ENCODE measurements around the gene FAN1.

Gene FAN1

GRCh38 chr15:30962079-30962478 lies 58.4 kb downstream of the FAN1 start:
- Histone ChIP-seq H3K4me3 (ENCODE audit: low read length) (no peak overlapping the region), H3K27me3 (replicated peaks; ENCODE audit: control insufficient read depth, insufficient read depth, low read length) (no peaks in the 10 kb centered on the region), H3K9me3 (ENCODE audit: control insufficient read depth, low read length) (no peaks in the 10 kb centered on the region), H3K4me1 (ENCODE audit: control insufficient read depth, insufficient read depth, low read length) (peaks cover 9% of the 10 kb centered on the region), H3K9ac (ENCODE audit: low read length) (no peak overlapping the region), H3K36me3 (ENCODE audit: control insufficient read depth, insufficient read depth, low read length, severe bottlenecking) (peaks cover 95% of the 10 kb centered on the region)
- no peak for DNase-seq (ENCODE audit: low read depth)

GRCh38 chr15:30962659-30963058 lies 58.9 kb downstream of the FAN1 start:
- no peak overlapping the region for H3K4me3 ChIP-seq (ENCODE audit: low read length)
- H3K36me3 ChIP-seq (ENCODE audit: control insufficient read depth, insufficient read depth, low read length, severe bottlenecking): peaks cover 94% of the 10 kb centered on the region
- H3K27me3 ChIP-seq (replicated peaks; ENCODE audit: control insufficient read depth, insufficient read depth, low read length): no peaks in the 10 kb centered on the region
- no peaks in the 10 kb centered on the region for H3K9me3 ChIP-seq (ENCODE audit: control insufficient read depth, low read length)
- peaks cover 9% of the 10 kb centered on the region for H3K4me1 ChIP-seq (ENCODE audit: control insufficient read depth, insufficient read depth, low read length)
- H3K9ac ChIP-seq (ENCODE audit: low read length): no peak overlapping the region
- no peak for DNase-seq (ENCODE audit: low read depth)

GRCh38 chr15:30963681-30964080 lies 60.0 kb downstream of the FAN1 start:
- H3K9ac ChIP-seq (ENCODE audit: low read length): no peak overlapping the region
- H3K4me3 ChIP-seq (ENCODE audit: low read length): no peak overlapping the region
- DNase-seq (ENCODE audit: low read depth): no peak
- H3K4me1 ChIP-seq (ENCODE audit: control insufficient read depth, insufficient read depth, low read length): peaks cover 9% of the 10 kb centered on the region
- no peaks in the 10 kb centered on the region for H3K9me3 ChIP-seq (ENCODE audit: control insufficient read depth, low read length)
- peaks cover 94% of the 10 kb centered on the region for H3K36me3 ChIP-seq (ENCODE audit: control insufficient read depth, insufficient read depth, low read length, severe bottlenecking)
- H3K27me3 ChIP-seq (replicated peaks; ENCODE audit: control insufficient read depth, insufficient read depth, low read length): no peaks in the 10 kb centered on the region

GRCh38 chr15:30969724-30970123 lies 66.0 kb downstream of the FAN1 start:
- Histone ChIP-seq H3K4me1 (ENCODE audit: control insufficient read depth, insufficient read depth, low read length) (no peaks in the 10 kb centered on the region), H3K27me3 (replicated peaks; ENCODE audit: control insufficient read depth, insufficient read depth, low read length) (no peaks in the 10 kb centered on the region), H3K9me3 (ENCODE audit: control insufficient read depth, low read length) (no peaks in the 10 kb centered on the region), H3K4me3 (ENCODE audit: low read length) (no peak overlapping the region), H3K9ac (ENCODE audit: low read length) (no peak overlapping the region), H3K36me3 (ENCODE audit: control insufficient read depth, insufficient read depth, low read length, severe bottlenecking) (peaks cover 92% of the 10 kb centered on the region)
- no peak for DNase-seq (ENCODE audit: low read depth)

GRCh38 chr15:30973379-30973778 lies 69.7 kb downstream of the FAN1 start:
- no peak overlapping the region for H3K4me3 ChIP-seq (ENCODE audit: low read length)
- H3K9me3 ChIP-seq (ENCODE audit: control insufficient read depth, low read length): no peaks in the 10 kb centered on the region
- no peak overlapping the region for H3K9ac ChIP-seq (ENCODE audit: low read length)
- no peak for DNase-seq (ENCODE audit: low read depth)
- H3K4me1 ChIP-seq (ENCODE audit: control insufficient read depth, insufficient read depth, low read length): no peaks in the 10 kb centered on the region
- H3K27me3 ChIP-seq (replicated peaks; ENCODE audit: control insufficient read depth, insufficient read depth, low read length): no peaks in the 10 kb centered on the region
- H3K36me3 ChIP-seq (ENCODE audit: control insufficient read depth, insufficient read depth, low read length, severe bottlenecking): peaks cover 86% of the 10 kb centered on the region

GRCh38 chr15:30974112-30974511 lies 70.4 kb downstream of the FAN1 start:
- peaks cover 82% of the 10 kb centered on the region for H3K36me3 ChIP-seq (ENCODE audit: control insufficient read depth, insufficient read depth, low read length, severe bottlenecking)
- no peak for DNase-seq (ENCODE audit: low read depth)
- H3K9me3 ChIP-seq (ENCODE audit: control insufficient read depth, low read length): no peaks in the 10 kb centered on the region

GRCh38 chr15:30978328-30978727 lies 74.6 kb downstream of the FAN1 start:
- no peak overlapping the region for H3K9ac ChIP-seq (ENCODE audit: low read length)
- H3K36me3 ChIP-seq (ENCODE audit: control insufficient read depth, insufficient read depth, low read length, severe bottlenecking): peaks cover 82% of the 10 kb centered on the region
- no peak overlapping the region for H3K4me3 ChIP-seq (ENCODE audit: low read length)
- H3K27me3 ChIP-seq (replicated peaks; ENCODE audit: control insufficient read depth, insufficient read depth, low read length): no peaks in the 10 kb centered on the region
- no peak for DNase-seq (ENCODE audit: low read depth)
- H3K4me1 ChIP-seq (ENCODE audit: control insufficient read depth, insufficient read depth, low read length): no peaks in the 10 kb centered on the region
- H3K9me3 ChIP-seq (ENCODE audit: control insufficient read depth, low read length): no peaks in the 10 kb centered on the region

More at GRCh38 chr15:30974112-30974511, 70.4 kb downstream of the FAN1 start:
- no peaks in the 10 kb centered on the region for H3K27me3 ChIP-seq (replicated peaks; ENCODE audit: control insufficient read depth, insufficient read depth, low read length)
- no peak overlapping the region for H3K9ac ChIP-seq (ENCODE audit: low read length)
- no peaks in the 10 kb centered on the region for H3K4me1 ChIP-seq (ENCODE audit: control insufficient read depth, insufficient read depth, low read length)
- no peak overlapping the region for H3K4me3 ChIP-seq (ENCODE audit: low read length)

GRCh38 chr15:30979457-30979856 lies 75.7 kb downstream of the FAN1 start:
- no peak for DNase-seq (ENCODE audit: low read depth)
- H3K9me3 ChIP-seq (ENCODE audit: control insufficient read depth, low read length): no peaks in the 10 kb centered on the region
- H3K9ac ChIP-seq (ENCODE audit: low read length): no peak overlapping the region
- H3K27me3 ChIP-seq (replicated peaks; ENCODE audit: control insufficient read depth, insufficient read depth, low read length): no peaks in the 10 kb centered on the region
- H3K4me3 ChIP-seq (ENCODE audit: low read length): no peak overlapping the region
- peaks cover 4% of the 10 kb centered on the region for H3K4me1 ChIP-seq (ENCODE audit: control insufficient read depth, insufficient read depth, low read length)
- H3K36me3 ChIP-seq (ENCODE audit: control insufficient read depth, insufficient read depth, low read length, severe bottlenecking): peaks cover 77% of the 10 kb centered on the region

- no peak overlapping the region for H3K9ac ChIP-seq (ENCODE audit: low read length)
- peaks cover 33% of the 10 kb centered on the region for H3K4me1 ChIP-seq (ENCODE audit: control insufficient read depth, insufficient read depth, low read length)
- no peak overlapping the region for H3K4me3 ChIP-seq (ENCODE audit: low read length)
- no peaks in the 10 kb centered on the region for H3K27me3 ChIP-seq (replicated peaks; ENCODE audit: control insufficient read depth, insufficient read depth, low read length)
- DNase-seq (ENCODE audit: low read depth): no peak
- H3K36me3 ChIP-seq (ENCODE audit: control insufficient read depth, insufficient read depth, low read length, severe bottlenecking): peaks cover 60% of the 10 kb centered on the region
- no peaks in the 10 kb centered on the region for H3K9me3 ChIP-seq (ENCODE audit: control insufficient read depth, low read length)
These were observed 80.4 kb downstream of the FAN1 start for GRCh38 chr15:30984118-30984517.

GRCh38 chr15:30984542-30984941 lies 80.8 kb downstream of the FAN1 start:
- peaks cover 57% of the 10 kb centered on the region for H3K36me3 ChIP-seq (ENCODE audit: control insufficient read depth, insufficient read depth, low read length, severe bottlenecking)
- H3K9ac ChIP-seq (ENCODE audit: low read length): no peak overlapping the region
- no peak overlapping the region for H3K4me3 ChIP-seq (ENCODE audit: low read length)
- H3K27me3 ChIP-seq (replicated peaks; ENCODE audit: control insufficient read depth, insufficient read depth, low read length): no peaks in the 10 kb centered on the region
- peaks cover 34% of the 10 kb centered on the region for H3K4me1 ChIP-seq (ENCODE audit: control insufficient read depth, insufficient read depth, low read length)
- no peak for DNase-seq (ENCODE audit: low read depth)
- H3K9me3 ChIP-seq (ENCODE audit: control insufficient read depth, low read length): no peaks in the 10 kb centered on the region

- Histone ChIP-seq H3K27me3 (replicated peaks; ENCODE audit: control insufficient read depth, insufficient read depth, low read length) (no peaks in the 10 kb centered on the region), H3K36me3 (ENCODE audit: control insufficient read depth, insufficient read depth, low read length, severe bottlenecking) (peaks cover 51% of the 10 kb centered on the region), H3K9me3 (ENCODE audit: control insufficient read depth, low read length) (no peaks in the 10 kb centered on the region), H3K4me1 (ENCODE audit: control insufficient read depth, insufficient read depth, low read length) (peaks cover 40% of the 10 kb centered on the region), H3K9ac (ENCODE audit: low read length) (no peak overlapping the region), H3K4me3 (ENCODE audit: low read length) (peak overlapping the region; percentile 25)
- DNase-seq (ENCODE audit: low read depth): peak; percentile 53
These were observed 81.4 kb downstream of the FAN1 start for GRCh38 chr15:30985081-30985531.

GRCh38 chr15:30990036-30990435 lies 86.3 kb downstream of the FAN1 start:
- H3K27me3 ChIP-seq (replicated peaks; ENCODE audit: control insufficient read depth, insufficient read depth, low read length): no peaks in the 10 kb centered on the region
- H3K9ac ChIP-seq (ENCODE audit: low read length): peak overlapping the region; percentile 99
- H3K36me3 ChIP-seq (ENCODE audit: control insufficient read depth, insufficient read depth, low read length, severe bottlenecking): peaks cover 16% of the 10 kb centered on the region
- peaks cover 35% of the 10 kb centered on the region for H3K4me1 ChIP-seq (ENCODE audit: control insufficient read depth, insufficient read depth, low read length)
- no peaks in the 10 kb centered on the region for H3K9me3 ChIP-seq (ENCODE audit: control insufficient read depth, low read length)
- peak overlapping the region; percentile 99 for H3K4me3 ChIP-seq (ENCODE audit: low read length)
- no peak for DNase-seq (ENCODE audit: low read depth)
